HL-60 (cell line): ENCODE data around the gene NRXN3.

Experiments used
- DNase-seq, 2 experiments: peaks; one replicate each; pipeline ENCODE4 v3.0.0-alpha.2; 2010 to 2020; ENCODE audit warnings: low read depth in 1 of 2, low spot score in 1 of 2
- H3K27ac ChIP-seq: fragments of 250-450 bp; sonication (Bioruptor Pico); replicated peaks from 2 replicates; pipeline ENCODE4 v1.5.1; 2020; ENCODE audit warnings: mild to moderate bottlenecking, moderate library complexity
- H3K27me3 ChIP-seq: fragments of 250-450 bp; sonication (Bioruptor Pico); 2 replicates; pipeline ENCODE4 v1.5.1; 2021; ENCODE audit warnings: mild to moderate bottlenecking, moderate library complexity; ENCODE audit not compliant: insufficient read depth, poor library complexity, severe bottlenecking
- H3K4me3 ChIP-seq: replicated peaks from 2 replicates; pipeline ENCODE4 v1.5.1; 2011; ENCODE audit warnings: mild to moderate bottlenecking, control low read depth, low read length; ENCODE audit not compliant: insufficient read depth
- CTCF ChIP-seq: IDR thresholded peaks from one replicate; pipeline ENCODE4 v1.5.1; 2011; ENCODE audit warnings: low read length, control low read depth, inconsistent platforms; ENCODE audit not compliant: insufficient read depth
- GABPA ChIP-seq: IDR thresholded peaks from 2 replicates; pipeline ENCODE4 v1.6.1; 2012; ENCODE audit warnings: low read depth
- POLR2AphosphoS5 ChIP-seq: IDR thresholded peaks from 2 replicates; pipeline ENCODE4 v1.6.1; 2012; ENCODE audit warnings: low read depth
- REST ChIP-seq: IDR thresholded peaks from 2 replicates; pipeline ENCODE4 v1.6.1; 2012; ENCODE audit warnings: low read depth; ENCODE audit not compliant: insufficient replicate concordance
- SPI1 ChIP-seq: IDR thresholded peaks from 2 replicates; pipeline ENCODE4 v1.6.1; 2012; ENCODE audit warnings: low read depth, mild to moderate bottlenecking, borderline replicate concordance

Gene NRXN3

GRCh38 chr14:78443834-78444233, 273.7 kb downstream of the NRXN3 start:
- H3K4me3 ChIP-seq = no peak overlapping the region
- DNase-seq = no peak
- H3K27me3 ChIP-seq = no peaks in the 10 kb centered on the region
- TF ChIP-seq REST = no peak
- no peak for TF ChIP-seq GABPA
- no peak overlapping the region for H3K27ac ChIP-seq

GRCh38 chr14:78445275-78445674, 275.1 kb downstream of the NRXN3 start:
- H3K4me3 ChIP-seq = no peak overlapping the region
- no peak overlapping the region for H3K27ac ChIP-seq
- TF ChIP-seq GABPA (no peak), SPI1 (no peak), CTCF (no peak), POLR2AphosphoS5 (no peak), REST (no peak)
- H3K27me3 ChIP-seq = no peaks in the 10 kb centered on the region
- no peak for DNase-seq

- H3K27ac ChIP-seq = no peak overlapping the region
- TF ChIP-seq REST (peak; percentile 87), GABPA (no peak)
- DNase-seq = no peak
- H3K4me3 ChIP-seq = no peak overlapping the region
- no peaks in the 10 kb centered on the region for H3K27me3 ChIP-seq
These were observed 276.6 kb downstream of the NRXN3 start for GRCh38 chr14:78446807-78447206.

GRCh38 chr14:78448164-78449094, 278.3 kb downstream of the NRXN3 start:
- DNase-seq = peak in 1 of 2 experiments; percentile 9
- Histone ChIP-seq H3K4me3 (no peak overlapping the region), H3K27ac (no peak overlapping the region), H3K27me3 (no peaks in the 10 kb centered on the region)
- TF ChIP-seq POLR2AphosphoS5 (no peak), CTCF (peak; percentile 27)
